Daoy (cell line): ENCODE results near the gene MISP3. TPM values are rescaled to one million over a fixed set of nuclear protein-coding genes. Genes with fewer than 3 reads are reported as not detected.
A peak's percentile ranks its signal among the peaks of the same experiment; 100 is the strongest.

ENCODE experiments used
- DNase-seq: peaks from one replicate; pipeline ENCODE4 v3.0.0-alpha.2; 2015; ENCODE audit warnings: low read depth
- total RNA-seq: library from RNA; depleted of rRNA; stranded (reverse); fragments of >200 nt; shearing (Covaris generic); gene quantifications from 2 replicates; pipeline ENCODE4 v1.2.3, GENCODE V29; 2014

Gene MISP3
- total RNA-seq, 1 experiment from 2014 or later = 0.29 TPM

GRCh38 chr19:14053500-14053899 is 19.1 kb upstream of the MISP3 start:
- DNase-seq = no peak

GRCh38 chr19:14054099-14054498 is 18.5 kb upstream of the MISP3 start:
- DNase-seq = no peak

- DNase-seq = no peak
These were observed 17.9 kb upstream of the MISP3 start for GRCh38 chr19:14054721-14055120.

GRCh38 chr19:14055396-14055795 is 17.2 kb upstream of the MISP3 start:
- DNase-seq = no peak

GRCh38 chr19:14056069-14056666 is 16.4 kb upstream of the MISP3 start:
- no peak for DNase-seq

GRCh38 chr19:14056741-14057356 is 15.7 kb upstream of the MISP3 start:
- DNase-seq = no peak

- DNase-seq = no peak
These were observed 14.1 kb upstream of the MISP3 start for GRCh38 chr19:14058182-14059092.

- no peak for DNase-seq
These were observed 13.5 kb upstream of the MISP3 start for GRCh38 chr19:14059093-14059480.

GRCh38 chr19:14059652-14060155 is 12.9 kb upstream of the MISP3 start:
- no peak for DNase-seq

GRCh38 chr19:14061081-14061749 is 11.4 kb upstream of the MISP3 start:
- DNase-seq = no peak

GRCh38 chr19:14061751-14062557 is 10.6 kb upstream of the MISP3 start, which contains the start of gene PALM3:
TSS of gene PALM3 (minus strand) at chr19:14062076. CDS start at chr19:14061980, 96 bp downstream.
- no peak for DNase-seq

- DNase-seq = no peak
These were observed 10.1 kb upstream of the MISP3 start for GRCh38 chr19:14062558-14062855.

- DNase-seq = no peak
These were observed 9.5 kb upstream of the MISP3 start for GRCh38 chr19:14063105-14063504.

- DNase-seq = no peak
These were observed 6.5 kb upstream of the MISP3 start for GRCh38 chr19:14066134-14066533.

GRCh38 chr19:14070268-14071050 is 2.1 kb upstream of the MISP3 start:
- no peak for DNase-seq

GRCh38 chr19:14073261-14073924 is 807 bp downstream of the MISP3 start:
- peak; percentile 91 for DNase-seq

- DNase-seq = peak; percentile 26
These were observed 1.6 kb downstream of the MISP3 start for GRCh38 chr19:14073925-14074838.

- DNase-seq = no peak
These were observed 5.8 kb downstream of the MISP3 start for GRCh38 chr19:14078411-14078810.
